Hepatocyte (in vitro differentiated cells): ENCODE results near the gene OVOL2.

Source experiments
- EZH2 ChIP-seq: fragments of 200-600 bp; sonication (generic); IDR thresholded peaks from 2 replicates; pipeline ENCODE4 v1.6.1; 2016; ENCODE audit warnings: antibody characterized with exemption, mild to moderate bottlenecking, borderline replicate concordance
- EZH2phosphoT487 ChIP-seq: fragments of 200-600 bp; sonication (generic); IDR thresholded peaks from one replicate; pipeline ENCODE4 v1.6.1; 2018; ENCODE audit warnings: antibody characterized with exemption, mild to moderate bottlenecking, low read depth, moderate library complexity; ENCODE audit not compliant: unreplicated experiment, severe bottlenecking
- TF ChIP-seq, protein P1 (sequence below): fragments of 200-600 bp; sonication (generic); IDR thresholded peaks from 2 replicates; pipeline ENCODE4 v1.5.1; 2016; ENCODE audit warnings: antibody characterized with exemption, mild to moderate bottlenecking; ENCODE audit not compliant: poor library complexity

DNA sequence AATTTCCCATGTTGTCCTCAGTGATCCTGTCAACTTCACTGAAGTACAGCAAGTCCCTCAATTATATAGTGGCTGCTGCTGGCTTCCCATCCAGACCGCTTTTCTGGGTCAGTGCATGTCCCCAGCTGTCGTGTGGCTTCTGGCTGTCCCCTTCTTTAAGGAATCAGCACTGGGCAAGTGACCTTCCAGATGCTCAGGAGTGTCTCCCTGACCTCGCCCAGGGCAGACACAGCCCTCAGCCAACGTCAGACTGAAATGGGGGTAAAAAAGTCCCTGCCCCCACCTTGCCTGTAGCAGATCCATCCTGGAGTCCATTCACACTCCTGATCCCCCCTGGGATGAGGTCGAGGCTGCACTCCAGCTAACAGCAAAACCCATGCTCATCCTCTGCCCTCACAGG is 23.7 kb downstream of the OVOL2 start:
- TF ChIP-seq, protein P1, sequence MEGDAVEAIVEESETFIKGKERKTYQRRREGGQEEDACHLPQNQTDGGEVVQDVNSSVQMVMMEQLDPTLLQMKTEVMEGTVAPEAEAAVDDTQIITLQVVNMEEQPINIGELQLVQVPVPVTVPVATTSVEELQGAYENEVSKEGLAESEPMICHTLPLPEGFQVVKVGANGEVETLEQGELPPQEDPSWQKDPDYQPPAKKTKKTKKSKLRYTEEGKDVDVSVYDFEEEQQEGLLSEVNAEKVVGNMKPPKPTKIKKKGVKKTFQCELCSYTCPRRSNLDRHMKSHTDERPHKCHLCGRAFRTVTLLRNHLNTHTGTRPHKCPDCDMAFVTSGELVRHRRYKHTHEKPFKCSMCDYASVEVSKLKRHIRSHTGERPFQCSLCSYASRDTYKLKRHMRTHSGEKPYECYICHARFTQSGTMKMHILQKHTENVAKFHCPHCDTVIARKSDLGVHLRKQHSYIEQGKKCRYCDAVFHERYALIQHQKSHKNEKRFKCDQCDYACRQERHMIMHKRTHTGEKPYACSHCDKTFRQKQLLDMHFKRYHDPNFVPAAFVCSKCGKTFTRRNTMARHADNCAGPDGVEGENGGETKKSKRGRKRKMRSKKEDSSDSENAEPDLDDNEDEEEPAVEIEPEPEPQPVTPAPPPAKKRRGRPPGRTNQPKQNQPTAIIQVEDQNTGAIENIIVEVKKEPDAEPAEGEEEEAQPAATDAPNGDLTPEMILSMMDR = no peak
- no peak for TF ChIP-seq EZH2
- TF ChIP-seq EZH2phosphoT487 = no peak
